Nucleus accumbens (tissue), 56 donors: Measurements from ENCODE around the gene SYNJ2.

Experiments used
- DNase-seq, 56 donors: peaks; one replicate each; lab custom pipeline; 2025; lab: John Stamatoyannopoulos, UW

SYNJ2 gene

GRCh38 chr6:157980288-157981131 is 1.2 kb upstream of the SYNJ2 start:
- DNase-seq: no peak

DNA sequence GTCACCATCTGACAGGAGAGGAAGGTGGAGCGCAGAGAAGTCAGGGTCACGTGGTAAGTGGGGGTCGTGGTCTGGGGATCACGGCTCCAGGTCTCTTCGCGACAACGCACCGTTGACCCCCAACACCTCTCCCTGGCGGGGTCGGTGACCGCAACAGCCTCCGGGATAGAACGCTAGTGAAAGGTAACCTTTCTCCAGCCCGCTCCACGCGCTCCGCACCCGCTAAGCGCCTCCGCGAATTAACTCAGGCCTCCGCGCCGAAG is 600 bp upstream of the SYNJ2 start:
- DNase-seq: no peak

DNA sequence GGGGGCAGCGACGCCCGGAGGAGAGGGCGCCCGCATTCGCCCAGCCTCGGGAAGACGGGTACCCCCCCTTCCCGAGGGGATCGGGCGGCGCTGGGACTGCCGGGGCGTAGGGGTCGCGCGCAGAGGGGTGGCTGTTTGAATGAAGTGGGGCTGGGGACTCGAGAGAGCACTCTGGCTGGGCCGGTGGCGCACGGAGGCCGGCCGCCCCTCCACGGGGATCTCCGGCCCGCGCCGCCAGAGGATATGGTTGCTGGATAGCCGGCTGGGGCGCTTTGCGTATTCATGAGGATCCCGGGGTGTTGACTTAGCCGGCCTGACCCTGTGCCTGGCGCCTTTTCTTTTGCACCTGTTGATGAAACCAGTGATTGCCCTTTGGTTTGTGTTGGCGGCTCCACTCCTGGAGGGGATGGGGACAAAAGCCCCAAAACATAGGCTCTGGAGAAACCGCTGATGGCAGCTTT is 469 bp downstream of the SYNJ2 start:
- DNase-seq: peak in 4 of 56 donors; percentile 31 to 64 (median 36)

DNA sequence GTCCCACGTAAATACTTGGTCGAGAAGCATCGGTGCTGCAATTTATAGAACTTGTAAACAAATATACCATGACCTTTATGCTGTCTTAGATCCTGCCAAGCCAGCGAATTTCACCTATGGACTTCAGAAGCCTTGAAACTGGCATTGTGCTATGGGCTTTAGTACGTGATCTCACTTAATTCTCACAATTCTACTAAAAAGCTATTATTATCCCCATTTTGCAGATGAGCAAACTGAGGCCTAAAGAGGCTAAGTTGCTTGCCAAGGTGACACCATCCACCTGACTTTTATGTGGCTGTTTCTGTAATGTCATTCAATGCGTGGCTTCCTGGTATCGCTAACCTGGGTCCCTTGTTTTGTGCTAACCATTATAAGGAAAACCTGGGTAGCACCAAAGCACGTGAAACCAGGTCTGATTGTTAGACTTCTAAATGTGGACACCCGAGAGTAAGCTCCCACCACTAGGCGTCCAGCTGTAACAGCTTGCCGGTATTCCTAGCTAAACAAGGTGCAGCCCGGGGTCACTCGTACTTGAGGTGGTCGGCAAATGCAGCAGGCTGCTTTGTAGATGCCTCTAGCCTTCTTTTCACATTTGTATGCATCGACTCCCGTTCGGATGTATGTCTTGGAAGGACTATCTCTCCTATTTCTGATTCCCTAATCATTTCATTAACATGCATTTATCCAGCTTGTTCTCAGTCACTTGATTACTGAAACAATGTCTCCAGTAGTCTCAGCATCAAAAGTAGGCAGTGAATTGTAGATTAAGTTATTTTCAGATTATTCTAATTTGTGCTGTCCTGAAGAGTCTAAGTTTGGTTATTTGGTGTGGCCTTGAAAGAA is 1.1 kb downstream of the SYNJ2 start:
- peak in 3 of 56 donors; percentile 15 to 31 (median 23) for DNase-seq

DNA sequence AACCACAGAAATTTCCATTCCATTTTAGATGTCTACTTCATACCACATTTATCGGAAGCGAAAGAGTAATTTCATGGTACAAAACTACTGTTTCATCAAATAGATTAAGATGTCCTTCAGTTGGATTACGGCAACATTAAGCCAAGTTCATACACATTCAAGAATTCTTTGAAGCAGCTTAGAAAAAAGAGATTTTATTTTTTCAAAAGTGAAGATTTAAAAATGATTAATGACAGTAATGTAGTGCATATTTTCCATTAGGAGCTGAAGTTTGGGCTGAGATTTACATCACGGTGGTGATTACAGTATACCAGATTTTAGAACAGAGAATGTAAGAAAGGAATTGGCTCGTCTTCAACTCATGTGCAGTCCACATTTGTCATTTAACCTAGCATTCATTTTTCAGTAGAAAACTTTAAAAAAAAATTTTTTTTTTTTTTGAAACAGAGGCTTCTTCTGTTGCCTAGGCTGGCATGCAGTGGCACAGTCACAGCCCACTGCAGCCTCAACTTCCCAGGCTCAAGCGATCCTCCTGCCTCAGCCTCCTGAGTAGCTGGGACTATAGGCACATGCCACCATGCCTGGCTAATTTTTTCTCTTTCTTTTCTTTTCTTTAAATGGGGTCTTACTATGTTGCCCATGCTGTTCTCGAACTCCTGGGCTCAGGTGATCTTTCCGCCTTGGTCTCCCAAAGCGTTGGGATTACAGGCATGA is 1.9 kb downstream of the SYNJ2 start:
- no peak for DNase-seq

DNA sequence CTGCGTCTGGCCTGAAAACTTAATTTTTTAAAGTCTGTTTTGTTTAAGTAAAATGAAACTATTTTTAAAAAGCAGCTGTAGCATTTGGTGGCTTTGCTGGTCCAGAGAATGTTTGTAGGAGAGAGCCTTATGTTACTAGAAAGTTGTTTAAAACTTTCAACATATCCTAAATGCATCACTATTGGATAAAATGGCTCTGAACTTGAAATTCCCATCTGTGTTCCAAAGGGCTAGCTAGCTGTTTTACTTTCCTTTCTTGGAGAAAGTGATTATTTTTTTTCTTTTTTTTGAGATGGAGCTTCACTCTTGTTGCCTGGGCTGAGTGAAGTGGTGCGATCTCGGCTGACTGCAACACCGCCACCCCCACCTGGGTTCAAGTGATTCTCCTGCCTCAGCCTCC is 2.5 kb downstream of the SYNJ2 start:
- DNase-seq: no peak

- DNase-seq: no peak
Observed at GRCh38 chr6:157984686-157985225, 3.1 kb downstream of the SYNJ2 start.

- peak in 10 of 56 donors; percentile 18 to 46 (median 30) for DNase-seq
Observed at GRCh38 chr6:157985378-157986155, 3.9 kb downstream of the SYNJ2 start.

DNA sequence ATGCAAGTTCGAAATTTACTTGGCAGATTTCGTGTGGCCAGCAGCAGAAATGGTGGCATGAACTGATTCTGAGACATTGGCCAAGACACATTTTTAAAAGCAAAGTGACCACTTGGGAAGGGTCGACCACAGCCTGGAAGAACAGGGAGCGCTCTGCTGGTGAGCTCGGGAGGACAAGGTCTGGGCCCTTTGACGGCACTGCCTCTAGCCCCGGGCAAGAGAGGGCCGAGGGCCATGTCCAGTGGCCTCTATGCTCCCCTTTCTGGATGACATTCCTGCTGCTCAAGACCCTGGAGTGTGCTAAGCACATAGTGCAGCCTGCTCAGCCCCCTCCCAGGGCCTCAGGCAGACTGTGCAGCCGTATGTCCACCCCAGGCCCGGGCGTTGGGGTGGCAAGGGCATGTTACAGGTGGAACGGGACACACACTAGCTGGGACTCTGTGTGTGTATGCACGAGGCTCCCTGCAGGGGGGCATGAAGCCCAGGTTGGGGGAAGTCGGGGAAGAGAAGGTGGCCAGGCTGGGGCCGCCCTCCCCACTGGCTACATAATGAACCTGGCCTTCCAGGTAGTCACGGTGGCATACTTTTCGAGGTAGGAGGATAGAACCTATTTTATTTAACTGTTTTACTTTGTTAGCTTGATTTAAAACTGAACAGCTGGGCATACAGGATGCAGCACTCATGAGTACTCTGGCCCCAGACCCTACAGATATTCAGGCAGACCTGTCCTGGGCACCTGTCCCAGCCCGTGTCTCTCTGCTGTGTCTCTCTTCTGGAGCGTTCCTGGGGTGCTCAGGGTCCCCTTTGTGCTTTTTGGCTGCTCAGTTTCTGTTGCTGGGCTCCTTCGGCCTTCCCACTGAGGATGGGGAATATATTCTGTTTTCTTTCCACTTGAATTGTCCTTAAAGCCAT is 6.4 kb downstream of the SYNJ2 start:
- DNase-seq: no peak

GRCh38 chr6:157988700-157989063 is 7.0 kb downstream of the SYNJ2 start:
- DNase-seq: no peak

GRCh38 chr6:157989541-157990289 is 8.1 kb downstream of the SYNJ2 start:
- peak in 32 of 56 donors; percentile 15 to 84 (median 45) for DNase-seq

- DNase-seq: no peak
Observed at GRCh38 chr6:157990321-157991066, 8.8 kb downstream of the SYNJ2 start.

DNA sequence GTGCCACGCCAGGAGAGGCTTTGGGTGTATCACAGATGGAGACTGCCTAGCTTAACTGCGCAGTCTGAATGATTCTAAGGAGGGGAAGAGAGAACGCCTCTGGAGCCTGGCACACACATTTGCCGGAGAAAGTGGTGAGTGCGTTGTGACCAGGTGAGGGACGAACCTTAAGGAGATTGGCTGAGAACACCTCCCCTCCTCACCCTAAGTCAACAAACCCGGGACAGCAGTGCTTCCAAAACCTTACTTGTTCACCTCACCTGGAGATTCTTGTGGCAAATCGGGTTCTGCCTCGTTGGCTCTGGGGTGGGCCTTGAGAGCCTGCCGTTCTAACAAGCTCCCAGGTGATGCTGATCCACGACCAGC is 9.4 kb downstream of the SYNJ2 start:
- no peak for DNase-seq

DNA sequence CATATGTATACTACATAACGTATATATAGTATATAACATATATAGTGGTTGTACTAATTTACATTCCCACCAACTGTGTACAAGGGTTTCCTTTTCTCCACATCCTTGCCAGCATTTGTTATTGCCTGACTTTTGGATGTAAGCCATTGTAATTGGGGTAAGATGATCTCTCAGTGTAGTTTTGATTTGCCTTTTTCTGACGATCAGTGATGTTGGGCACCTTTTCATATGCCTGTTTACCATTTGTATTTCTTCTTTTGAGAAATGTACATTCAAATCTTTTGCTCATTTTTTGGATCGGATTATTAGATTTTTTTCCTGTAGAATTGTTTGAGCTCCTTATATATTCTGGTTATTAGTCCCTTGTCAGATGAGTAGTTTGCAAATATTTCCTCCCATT is 11.4 kb downstream of the SYNJ2 start:
- no peak for DNase-seq

DNA sequence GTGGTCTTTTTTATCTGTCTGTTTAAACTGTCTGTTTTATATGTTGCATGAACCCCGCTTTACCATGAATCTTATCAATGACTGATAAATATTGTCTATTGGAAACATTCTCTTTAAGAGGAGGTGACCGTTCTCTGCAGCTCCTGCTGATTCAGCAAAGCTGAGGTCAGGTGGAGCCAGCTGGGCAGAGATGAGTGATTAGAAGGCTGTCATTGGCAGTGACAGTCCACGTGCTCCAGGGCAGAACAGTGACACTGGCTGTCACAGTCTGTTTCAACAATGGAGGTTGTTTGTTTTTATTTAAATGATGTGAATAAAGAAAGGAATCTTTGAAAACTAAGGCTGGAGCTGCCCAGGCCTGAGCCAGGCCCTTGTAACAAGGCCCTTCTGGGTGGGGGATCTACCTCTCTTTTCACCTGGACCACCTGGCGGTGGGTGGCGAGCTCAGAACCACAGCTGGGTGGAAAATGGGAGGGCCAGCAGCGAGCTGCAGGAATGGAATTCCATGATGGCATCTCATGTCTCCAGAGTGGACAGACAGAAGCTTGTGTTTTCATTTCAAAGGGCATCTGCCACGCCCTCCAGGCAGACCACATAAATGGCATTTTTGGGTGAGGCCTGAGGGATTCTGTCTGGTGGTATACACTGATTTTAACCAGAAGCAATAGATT is 12.6 kb downstream of the SYNJ2 start:
- peak in 39 of 56 donors; percentile 15 to 75 (median 51) for DNase-seq

GRCh38 chr6:157995458-157995857 is 13.8 kb downstream of the SYNJ2 start:
- DNase-seq: no peak

- no peak for DNase-seq
Observed at GRCh38 chr6:157996201-157996712, 14.6 kb downstream of the SYNJ2 start.
